ENCODE results near the gene TENT4B.

Gene TENT4B

DNA sequence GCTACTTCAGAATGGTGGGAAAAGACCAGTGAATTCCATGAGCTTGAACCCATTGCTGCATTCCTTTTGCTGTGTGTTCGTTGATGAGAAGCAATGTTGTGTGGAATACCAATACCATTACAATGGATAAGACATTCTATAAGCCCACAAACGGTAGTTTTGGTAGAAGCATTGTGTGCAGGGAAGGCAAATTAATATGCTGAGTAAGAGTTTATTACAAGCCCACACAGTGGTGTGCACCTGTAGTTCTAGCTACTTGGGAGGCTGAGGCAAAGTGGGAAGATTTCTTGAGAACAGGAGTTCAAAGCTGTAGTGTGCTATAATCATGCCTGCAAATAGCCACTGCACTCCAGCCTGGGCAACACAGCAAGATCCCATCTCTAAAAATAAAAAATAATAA is 19.9 kb upstream of the TENT4B start:
- no peaks in the 10 kb centered on the region for H3K9me3 ChIP-seq (ENCODE audit: low read length)
- no peaks in the 10 kb centered on the region for H3K36me3 ChIP-seq (ENCODE audit: insufficient read depth, low read length)
- H4K20me1 ChIP-seq (ENCODE audit: insufficient read depth, low read length), result no peaks in the 10 kb centered on the region
- no peaks in the 10 kb centered on the region for H3K27me3 ChIP-seq (ENCODE audit: insufficient read depth, low read length)
- no peak overlapping the region for H3K4me3 ChIP-seq (ENCODE audit: low read depth, low read length, poor library complexity, severe bottlenecking)
- H3K4me1 ChIP-seq (ENCODE audit: insufficient read depth, low read length, severe bottlenecking), result no peaks in the 10 kb centered on the region
- no peaks in the 10 kb centered on the region for H3K9me2 ChIP-seq (ENCODE audit: low read depth, low read length)
- TF ChIP-seq, protein P1, sequence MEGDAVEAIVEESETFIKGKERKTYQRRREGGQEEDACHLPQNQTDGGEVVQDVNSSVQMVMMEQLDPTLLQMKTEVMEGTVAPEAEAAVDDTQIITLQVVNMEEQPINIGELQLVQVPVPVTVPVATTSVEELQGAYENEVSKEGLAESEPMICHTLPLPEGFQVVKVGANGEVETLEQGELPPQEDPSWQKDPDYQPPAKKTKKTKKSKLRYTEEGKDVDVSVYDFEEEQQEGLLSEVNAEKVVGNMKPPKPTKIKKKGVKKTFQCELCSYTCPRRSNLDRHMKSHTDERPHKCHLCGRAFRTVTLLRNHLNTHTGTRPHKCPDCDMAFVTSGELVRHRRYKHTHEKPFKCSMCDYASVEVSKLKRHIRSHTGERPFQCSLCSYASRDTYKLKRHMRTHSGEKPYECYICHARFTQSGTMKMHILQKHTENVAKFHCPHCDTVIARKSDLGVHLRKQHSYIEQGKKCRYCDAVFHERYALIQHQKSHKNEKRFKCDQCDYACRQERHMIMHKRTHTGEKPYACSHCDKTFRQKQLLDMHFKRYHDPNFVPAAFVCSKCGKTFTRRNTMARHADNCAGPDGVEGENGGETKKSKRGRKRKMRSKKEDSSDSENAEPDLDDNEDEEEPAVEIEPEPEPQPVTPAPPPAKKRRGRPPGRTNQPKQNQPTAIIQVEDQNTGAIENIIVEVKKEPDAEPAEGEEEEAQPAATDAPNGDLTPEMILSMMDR (IDR thresholded peaks at IDR 0.05; ENCODE audit: low read length), result no peak
- no peak for TF ChIP-seq EZH2 (IDR thresholded peaks at IDR 0.05; ENCODE audit: borderline replicate concordance, low read length)
- no peak overlapping the region for H2AFZ ChIP-seq (ENCODE audit: low read length)
- no peak overlapping the region for H3K27ac ChIP-seq (ENCODE audit: low read depth, low read length, poor library complexity, severe bottlenecking)
- H3F3A ChIP-seq (ENCODE audit: insufficient read depth, low read length), result no peaks in the 10 kb centered on the region
- H3K79me2 ChIP-seq (ENCODE audit: insufficient read depth, low read length), result no peaks in the 10 kb centered on the region
- H3K4me2 ChIP-seq (ENCODE audit: low read length), result no peak overlapping the region
- H3K9ac ChIP-seq (ENCODE audit: low read length), result no peak overlapping the region

DNA sequence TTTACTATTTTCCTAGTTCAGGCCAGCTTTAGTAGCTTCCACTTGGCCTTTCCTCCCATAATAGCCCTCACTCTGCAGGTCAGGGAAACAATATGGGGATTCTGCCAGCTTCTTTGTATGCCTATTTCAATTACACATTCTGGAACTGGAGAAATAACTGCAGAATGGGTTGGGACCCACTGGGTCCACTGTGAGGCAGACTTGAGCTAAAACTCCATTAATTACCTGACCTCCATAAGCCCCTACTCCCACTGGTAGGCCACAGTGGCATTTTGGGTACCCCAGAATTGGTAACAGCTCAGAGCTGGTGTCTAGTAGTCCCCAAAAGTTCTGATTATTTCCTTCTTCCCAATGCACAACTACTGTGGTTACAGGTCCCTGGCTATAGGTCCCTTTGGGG is 16.7 kb upstream of the TENT4B start:
- no peaks in the 10 kb centered on the region for H3K4me1 ChIP-seq (ENCODE audit: insufficient read depth, low read length, severe bottlenecking)
- H3K9ac ChIP-seq (ENCODE audit: low read length), result no peak overlapping the region
- no peaks in the 10 kb centered on the region for H4K20me1 ChIP-seq (ENCODE audit: insufficient read depth, low read length)
- no peak overlapping the region for H2AFZ ChIP-seq (ENCODE audit: low read length)
- TF ChIP-seq, protein P1 (IDR thresholded peaks at IDR 0.05; ENCODE audit: low read length), result peak; percentile 40; the same call in 1 of the 2 replicates
- no peak for TF ChIP-seq EZH2 (IDR thresholded peaks at IDR 0.05; ENCODE audit: borderline replicate concordance, low read length)
- no peaks in the 10 kb centered on the region for H3K9me3 ChIP-seq (ENCODE audit: low read length)
- H3K79me2 ChIP-seq (ENCODE audit: insufficient read depth, low read length), result no peaks in the 10 kb centered on the region
- H3F3A ChIP-seq (ENCODE audit: insufficient read depth, low read length), result no peaks in the 10 kb centered on the region
- no peaks in the 10 kb centered on the region for H3K9me2 ChIP-seq (ENCODE audit: low read depth, low read length)
- H3K36me3 ChIP-seq (ENCODE audit: insufficient read depth, low read length), result no peaks in the 10 kb centered on the region
- H3K4me2 ChIP-seq (ENCODE audit: low read length), result no peak overlapping the region
- H3K4me3 ChIP-seq (ENCODE audit: low read depth, low read length, poor library complexity, severe bottlenecking), result no peak overlapping the region
- no peaks in the 10 kb centered on the region for H3K27me3 ChIP-seq (ENCODE audit: insufficient read depth, low read length)
- H3K27ac ChIP-seq (ENCODE audit: low read depth, low read length, poor library complexity, severe bottlenecking), result no peak overlapping the region

DNA sequence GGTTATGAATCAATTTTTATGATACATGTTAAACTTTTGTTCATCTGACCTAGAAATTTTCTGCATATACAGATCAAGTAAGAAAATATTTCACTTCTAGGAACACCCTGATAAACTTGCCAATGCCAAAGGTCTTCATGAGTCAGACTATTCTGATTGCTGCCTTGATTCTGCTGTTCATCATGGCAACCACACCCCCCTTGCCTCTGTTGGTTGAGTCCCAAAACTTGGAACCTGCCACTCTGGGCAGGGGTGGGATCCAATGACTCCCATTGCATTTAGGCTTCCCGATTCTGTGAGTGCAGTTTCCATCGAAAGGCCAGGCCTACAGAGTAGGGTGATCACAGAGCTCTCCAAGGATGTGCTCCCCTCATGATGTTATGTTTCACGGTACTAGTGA is 15.8 kb upstream of the TENT4B start:
- Histone ChIP-seq H3K4me3 (ENCODE audit: low read depth, low read length, poor library complexity, severe bottlenecking) (no peak overlapping the region), H3K4me2 (ENCODE audit: low read length) (no peak overlapping the region), H3K9me3 (ENCODE audit: low read length) (no peaks in the 10 kb centered on the region), H3K27me3 (ENCODE audit: insufficient read depth, low read length) (no peaks in the 10 kb centered on the region), H3K36me3 (ENCODE audit: insufficient read depth, low read length) (no peaks in the 10 kb centered on the region), H3K9me2 (ENCODE audit: low read depth, low read length) (no peaks in the 10 kb centered on the region), H3F3A (ENCODE audit: insufficient read depth, low read length) (no peaks in the 10 kb centered on the region), H2AFZ (ENCODE audit: low read length) (no peak overlapping the region), H3K9ac (ENCODE audit: low read length) (no peak overlapping the region), H3K4me1 (ENCODE audit: insufficient read depth, low read length, severe bottlenecking) (no peaks in the 10 kb centered on the region), H4K20me1 (ENCODE audit: insufficient read depth, low read length) (no peaks in the 10 kb centered on the region), H3K27ac (ENCODE audit: low read depth, low read length, poor library complexity, severe bottlenecking) (no peak overlapping the region), H3K79me2 (ENCODE audit: insufficient read depth, low read length) (no peaks in the 10 kb centered on the region)
- TF ChIP-seq, protein P1 (IDR thresholded peaks at IDR 0.05; ENCODE audit: low read length), result no peak
- TF ChIP-seq EZH2 (IDR thresholded peaks at IDR 0.05; ENCODE audit: borderline replicate concordance, low read length), result no peak

Measured in OCI-LY1 (cell line).